ENCODE results near the gene HCRT. TPM values are rescaled to one million over a fixed set of nuclear protein-coding genes. Genes with fewer than 3 reads are reported as not detected.

HCRT gene
- total RNA-seq, 1 experiment from 2014 or later: not detected

DNA sequence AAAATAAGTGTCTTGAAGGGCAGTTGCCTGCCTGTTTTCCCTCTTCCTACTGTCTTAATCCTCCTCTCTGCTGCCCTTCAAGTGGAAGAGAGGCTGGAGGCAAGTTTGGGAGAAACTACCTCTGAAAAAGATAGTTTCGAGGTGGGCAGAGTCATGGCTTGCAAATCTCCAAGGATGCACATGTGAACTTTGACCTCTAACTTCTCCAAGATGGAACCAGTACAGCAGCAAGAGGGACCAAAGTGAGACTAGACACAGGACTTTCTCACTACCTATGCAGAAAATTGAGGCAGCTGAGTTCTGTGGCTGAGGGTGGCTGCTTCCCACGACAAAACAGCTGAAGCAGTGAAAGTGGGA, 3.4 kb downstream of the HCRT start:
- H3K9me3 ChIP-seq (ENCODE audit: low read depth, low read length, poor library complexity, severe bottlenecking): no peaks in the 10 kb centered on the region
- ChIA-PET POLR2A (ENCODE audit: low non-redundant PET) (no interaction called here), CTCF (interaction anchor here (1.0 kb wide), 1 partner anchor 8 kb away, joined by 3 read pairs; no protein-coding TSS in a partner anchor)
- H3K27me3 ChIP-seq (replicated peaks; ENCODE audit: insufficient read depth, low read depth, low read length, poor library complexity): no peaks in the 10 kb centered on the region
- DNase-seq (ENCODE audit: low spot score): no peak
- H3K4me1 ChIP-seq (ENCODE audit: insufficient read depth, low read length, poor library complexity, severe bottlenecking): peaks cover 4% of the 10 kb centered on the region
- BruUV-seq (replicated peaks): no TSS peak
- TF ChIP-seq EZH2 (IDR thresholded peaks at IDR 0.05; ENCODE audit: borderline replicate concordance, low read depth, low read length, poor library complexity, severe bottlenecking): no peak
- TF ChIP-seq, protein P1, sequence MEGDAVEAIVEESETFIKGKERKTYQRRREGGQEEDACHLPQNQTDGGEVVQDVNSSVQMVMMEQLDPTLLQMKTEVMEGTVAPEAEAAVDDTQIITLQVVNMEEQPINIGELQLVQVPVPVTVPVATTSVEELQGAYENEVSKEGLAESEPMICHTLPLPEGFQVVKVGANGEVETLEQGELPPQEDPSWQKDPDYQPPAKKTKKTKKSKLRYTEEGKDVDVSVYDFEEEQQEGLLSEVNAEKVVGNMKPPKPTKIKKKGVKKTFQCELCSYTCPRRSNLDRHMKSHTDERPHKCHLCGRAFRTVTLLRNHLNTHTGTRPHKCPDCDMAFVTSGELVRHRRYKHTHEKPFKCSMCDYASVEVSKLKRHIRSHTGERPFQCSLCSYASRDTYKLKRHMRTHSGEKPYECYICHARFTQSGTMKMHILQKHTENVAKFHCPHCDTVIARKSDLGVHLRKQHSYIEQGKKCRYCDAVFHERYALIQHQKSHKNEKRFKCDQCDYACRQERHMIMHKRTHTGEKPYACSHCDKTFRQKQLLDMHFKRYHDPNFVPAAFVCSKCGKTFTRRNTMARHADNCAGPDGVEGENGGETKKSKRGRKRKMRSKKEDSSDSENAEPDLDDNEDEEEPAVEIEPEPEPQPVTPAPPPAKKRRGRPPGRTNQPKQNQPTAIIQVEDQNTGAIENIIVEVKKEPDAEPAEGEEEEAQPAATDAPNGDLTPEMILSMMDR (conservative IDR thresholded peaks at IDR 0.05; ENCODE audit: low read depth, low read length): no peak
- H3K4me3 ChIP-seq (ENCODE audit: low read depth, low read length, poor library complexity, severe bottlenecking): no peak overlapping the region
- no peaks in the 10 kb centered on the region for H3K36me3 ChIP-seq (ENCODE audit: insufficient read depth, low read length, poor library complexity, severe bottlenecking)
- no peak overlapping the region for H3K27ac ChIP-seq (ENCODE audit: low read depth, low read length, poor library complexity, severe bottlenecking)
- intact Hi-C loops (cut with micrococcal nuclease; ENCODE audit: unreplicated experiment): no loop called here

DNA sequence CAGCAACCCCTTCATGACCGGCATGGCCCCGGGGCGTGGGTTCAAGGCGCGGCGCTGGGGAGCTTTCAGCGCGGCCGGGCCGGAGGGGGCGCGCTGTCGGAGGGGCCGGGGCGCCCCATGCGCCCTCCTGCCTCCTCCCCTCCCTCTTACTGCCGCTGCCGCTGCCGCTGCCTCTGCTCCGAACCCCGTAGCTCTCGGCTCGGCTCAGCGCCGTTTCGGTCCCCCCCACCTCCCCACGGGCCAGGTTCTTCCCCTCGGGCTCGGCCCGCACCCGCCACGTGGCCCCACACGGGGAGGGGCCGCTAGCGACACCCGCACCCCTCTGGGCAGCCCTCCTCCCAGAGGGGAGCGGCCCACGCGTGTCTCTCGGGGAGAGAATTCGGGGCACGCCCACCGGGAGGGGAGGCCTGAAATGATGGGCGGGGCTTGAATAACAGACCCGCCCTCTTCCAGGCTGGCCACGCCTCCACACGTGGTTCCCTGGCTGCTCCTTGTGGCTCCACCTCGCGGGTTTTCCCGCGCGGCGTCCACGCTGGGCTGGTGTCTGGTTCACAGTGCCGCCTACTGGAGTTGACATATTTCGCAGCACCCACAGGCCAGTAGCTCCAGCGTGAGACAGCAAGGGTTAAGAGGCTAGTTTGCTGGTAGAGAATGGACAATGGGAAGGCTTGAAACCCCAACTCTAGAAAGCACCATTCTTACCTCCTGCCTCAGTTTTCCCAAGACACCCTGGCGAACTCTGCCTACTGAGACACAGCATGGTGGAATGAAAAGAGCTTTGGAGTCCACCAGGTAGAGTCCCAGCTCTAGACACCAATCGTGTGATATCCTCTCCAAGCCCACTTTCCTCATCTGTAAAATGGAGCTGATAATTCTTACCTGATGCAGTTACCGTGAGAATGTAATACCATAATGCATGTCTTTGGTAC, 4.1 kb downstream of the HCRT start, which contains the start of gene KCNH4:
KCNH4 (minus strand) TSS at position 221 of the 929 bp plus-strand sequence; CDS start at position 24, 197 bp downstream.
- H3K27ac ChIP-seq (ENCODE audit: low read depth, low read length, poor library complexity, severe bottlenecking): no peak within 1 kb of the TSS
- BruUV-seq (replicated peaks): no TSS peak
- POLR2A ChIA-PET (ENCODE audit: low non-redundant PET): no interaction called here
- peak within 1 kb of the TSS; percentile 30 for H3K4me3 ChIP-seq (ENCODE audit: low read depth, low read length, poor library complexity, severe bottlenecking)
- H3K9me3 ChIP-seq (ENCODE audit: low read depth, low read length, poor library complexity, severe bottlenecking): no peaks in the 10 kb centered on the region
- intact Hi-C loops (cut with micrococcal nuclease; ENCODE audit: unreplicated experiment): no loop called here
- no peaks in the 10 kb centered on the region for H3K27me3 ChIP-seq (replicated peaks; ENCODE audit: insufficient read depth, low read depth, low read length, poor library complexity)
- CTCF ChIA-PET: interaction anchor here (1.0 kb wide), 1 partner anchor 9 kb away, joined by 3 read pairs; no protein-coding TSS in a partner anchor
- DNase-seq (ENCODE audit: low spot score): peak; percentile 73
- TF ChIP-seq, protein P1 (conservative IDR thresholded peaks at IDR 0.05; ENCODE audit: low read depth, low read length): peak; percentile 58
- no peak for TF ChIP-seq EZH2 (IDR thresholded peaks at IDR 0.05; ENCODE audit: borderline replicate concordance, low read depth, low read length, poor library complexity, severe bottlenecking)
- peaks cover 4% of the 10 kb centered on the region for H3K4me1 ChIP-seq (ENCODE audit: insufficient read depth, low read length, poor library complexity, severe bottlenecking)
- H3K36me3 ChIP-seq (ENCODE audit: insufficient read depth, low read length, poor library complexity, severe bottlenecking): no peaks in the 10 kb centered on the region

GRCh38 chr17:42180411-42180921, 4.8 kb downstream of the HCRT start:
- Histone ChIP-seq H3K4me3 (ENCODE audit: low read depth, low read length, poor library complexity, severe bottlenecking) (peak overlapping the region; percentile 30), H3K4me1 (ENCODE audit: insufficient read depth, low read length, poor library complexity, severe bottlenecking) (peaks cover 4% of the 10 kb centered on the region), H3K9me3 (ENCODE audit: low read depth, low read length, poor library complexity, severe bottlenecking) (no peaks in the 10 kb centered on the region), H3K36me3 (ENCODE audit: insufficient read depth, low read length, poor library complexity, severe bottlenecking) (no peaks in the 10 kb centered on the region), H3K27ac (ENCODE audit: low read depth, low read length, poor library complexity, severe bottlenecking) (no peak overlapping the region), H3K27me3 (replicated peaks; ENCODE audit: insufficient read depth, low read depth, low read length, poor library complexity) (no peaks in the 10 kb centered on the region)
- POLR2A ChIA-PET (ENCODE audit: low non-redundant PET): no interaction called here
- CTCF ChIA-PET: no interaction called here
- no TSS peak for BruUV-seq (replicated peaks)
- no peak for DNase-seq (ENCODE audit: low spot score)
- intact Hi-C loops (cut with micrococcal nuclease; ENCODE audit: unreplicated experiment): no loop called here
- TF ChIP-seq, protein P1 (conservative IDR thresholded peaks at IDR 0.05; ENCODE audit: low read depth, low read length): no peak
- no peak for TF ChIP-seq EZH2 (IDR thresholded peaks at IDR 0.05; ENCODE audit: borderline replicate concordance, low read depth, low read length, poor library complexity, severe bottlenecking)
